ENCODE data around the gene COL4A4. TPM values are rescaled to one million over a fixed set of nuclear protein-coding genes. Genes with fewer than 3 reads are reported as not detected.

Gene COL4A4
- total and polyA plus RNA-seq, 2 of the 13 experiments (the other 11 are each of a cell fraction or from before 2014, with no cell fraction given): not detected

GRCh38 chr2:227033471-227034148 lies 130.4 kb downstream of the COL4A4 start (continued):
- no peak for TF ChIP-seq HNF4G (IDR thresholded peaks at IDR 0.05; ENCODE audit: borderline replicate concordance, low read depth, low read length)
- TF ChIP-seq HNF4G (CRISPR knock-in tag; IDR thresholded peaks at IDR 0.05; ENCODE audit: borderline replicate concordance, low read depth): no peak
- no peak for TF ChIP-seq ZNF530 (CRISPR knock-in tag; IDR thresholded peaks at IDR 0.05; ENCODE audit: low read depth)
- TF ChIP-seq ZBTB49 (CRISPR knock-in tag; IDR thresholded peaks at IDR 0.05; ENCODE audit: borderline replicate concordance): no peak
- TF ChIP-seq ZNF557 (CRISPR knock-in tag; IDR thresholded peaks at IDR 0.05): no peak
- TF ChIP-seq, protein P1, sequence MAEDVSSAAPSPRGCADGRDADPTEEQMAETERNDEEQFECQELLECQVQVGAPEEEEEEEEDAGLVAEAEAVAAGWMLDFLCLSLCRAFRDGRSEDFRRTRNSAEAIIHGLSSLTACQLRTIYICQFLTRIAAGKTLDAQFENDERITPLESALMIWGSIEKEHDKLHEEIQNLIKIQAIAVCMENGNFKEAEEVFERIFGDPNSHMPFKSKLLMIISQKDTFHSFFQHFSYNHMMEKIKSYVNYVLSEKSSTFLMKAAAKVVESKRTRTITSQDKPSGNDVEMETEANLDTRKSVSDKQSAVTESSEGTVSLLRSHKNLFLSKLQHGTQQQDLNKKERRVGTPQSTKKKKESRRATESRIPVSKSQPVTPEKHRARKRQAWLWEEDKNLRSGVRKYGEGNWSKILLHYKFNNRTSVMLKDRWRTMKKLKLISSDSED (CRISPR knock-in tag; IDR thresholded peaks at IDR 0.05): no peak
- TF ChIP-seq ZNF136 (CRISPR knock-in tag; IDR thresholded peaks at IDR 0.05; ENCODE audit: low read depth): no peak
- TF ChIP-seq ELF3 (CRISPR knock-in tag; IDR thresholded peaks at IDR 0.05): no peak
- 0 out of 2 replicates have a peak, but pooled peaks have one; percentile 28 for TF ChIP-seq CCDC6 (CRISPR knock-in tag; IDR thresholded peaks at IDR 0.05)
- no peak for TF ChIP-seq ZNF652 (CRISPR knock-in tag; IDR thresholded peaks at IDR 0.05; ENCODE audit: borderline replicate concordance, low read depth)
- no peak for TF ChIP-seq RARG (CRISPR knock-in tag; IDR thresholded peaks at IDR 0.05; ENCODE audit: low read depth)
- TF ChIP-seq ZNF577 (CRISPR knock-in tag; IDR thresholded peaks at IDR 0.05; ENCODE audit: borderline replicate concordance, low read depth): no peak
- TF ChIP-seq, protein P2, sequence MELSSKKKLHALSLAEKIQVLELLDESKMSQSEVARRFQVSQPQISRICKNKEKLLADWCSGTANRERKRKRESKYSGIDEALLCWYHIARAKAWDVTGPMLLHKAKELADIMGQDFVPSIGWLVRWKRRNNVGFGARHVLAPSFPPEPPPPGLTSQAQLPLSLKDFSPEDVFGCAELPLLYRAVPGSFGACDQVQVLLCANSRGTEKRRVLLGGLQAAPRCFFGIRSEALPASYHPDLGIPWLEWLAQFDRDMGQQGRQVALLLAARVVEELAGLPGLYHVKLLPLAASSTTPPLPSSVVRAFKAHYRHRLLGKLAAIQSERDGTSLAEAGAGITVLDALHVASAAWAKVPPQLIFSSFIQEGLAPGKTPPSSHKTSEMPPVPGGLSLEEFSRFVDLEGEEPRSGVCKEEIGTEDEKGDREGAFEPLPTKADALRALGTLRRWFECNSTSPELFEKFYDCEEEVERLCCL (CRISPR knock-in tag; IDR thresholded peaks at IDR 0.05; ENCODE audit: borderline replicate concordance): no peak
- TF ChIP-seq GATA4 (IDR thresholded peaks at IDR 0.05; ENCODE audit: borderline replicate concordance, low read depth): no peak
- TF ChIP-seq TEAD3 (CRISPR knock-in tag; optimal IDR thresholded peaks at IDR 0.05; ENCODE audit: borderline replicate concordance): no peak
- no peak for TF ChIP-seq JDP2 (CRISPR knock-in tag; IDR thresholded peaks at IDR 0.05; ENCODE audit: borderline replicate concordance)
- TF ChIP-seq, protein P3, sequence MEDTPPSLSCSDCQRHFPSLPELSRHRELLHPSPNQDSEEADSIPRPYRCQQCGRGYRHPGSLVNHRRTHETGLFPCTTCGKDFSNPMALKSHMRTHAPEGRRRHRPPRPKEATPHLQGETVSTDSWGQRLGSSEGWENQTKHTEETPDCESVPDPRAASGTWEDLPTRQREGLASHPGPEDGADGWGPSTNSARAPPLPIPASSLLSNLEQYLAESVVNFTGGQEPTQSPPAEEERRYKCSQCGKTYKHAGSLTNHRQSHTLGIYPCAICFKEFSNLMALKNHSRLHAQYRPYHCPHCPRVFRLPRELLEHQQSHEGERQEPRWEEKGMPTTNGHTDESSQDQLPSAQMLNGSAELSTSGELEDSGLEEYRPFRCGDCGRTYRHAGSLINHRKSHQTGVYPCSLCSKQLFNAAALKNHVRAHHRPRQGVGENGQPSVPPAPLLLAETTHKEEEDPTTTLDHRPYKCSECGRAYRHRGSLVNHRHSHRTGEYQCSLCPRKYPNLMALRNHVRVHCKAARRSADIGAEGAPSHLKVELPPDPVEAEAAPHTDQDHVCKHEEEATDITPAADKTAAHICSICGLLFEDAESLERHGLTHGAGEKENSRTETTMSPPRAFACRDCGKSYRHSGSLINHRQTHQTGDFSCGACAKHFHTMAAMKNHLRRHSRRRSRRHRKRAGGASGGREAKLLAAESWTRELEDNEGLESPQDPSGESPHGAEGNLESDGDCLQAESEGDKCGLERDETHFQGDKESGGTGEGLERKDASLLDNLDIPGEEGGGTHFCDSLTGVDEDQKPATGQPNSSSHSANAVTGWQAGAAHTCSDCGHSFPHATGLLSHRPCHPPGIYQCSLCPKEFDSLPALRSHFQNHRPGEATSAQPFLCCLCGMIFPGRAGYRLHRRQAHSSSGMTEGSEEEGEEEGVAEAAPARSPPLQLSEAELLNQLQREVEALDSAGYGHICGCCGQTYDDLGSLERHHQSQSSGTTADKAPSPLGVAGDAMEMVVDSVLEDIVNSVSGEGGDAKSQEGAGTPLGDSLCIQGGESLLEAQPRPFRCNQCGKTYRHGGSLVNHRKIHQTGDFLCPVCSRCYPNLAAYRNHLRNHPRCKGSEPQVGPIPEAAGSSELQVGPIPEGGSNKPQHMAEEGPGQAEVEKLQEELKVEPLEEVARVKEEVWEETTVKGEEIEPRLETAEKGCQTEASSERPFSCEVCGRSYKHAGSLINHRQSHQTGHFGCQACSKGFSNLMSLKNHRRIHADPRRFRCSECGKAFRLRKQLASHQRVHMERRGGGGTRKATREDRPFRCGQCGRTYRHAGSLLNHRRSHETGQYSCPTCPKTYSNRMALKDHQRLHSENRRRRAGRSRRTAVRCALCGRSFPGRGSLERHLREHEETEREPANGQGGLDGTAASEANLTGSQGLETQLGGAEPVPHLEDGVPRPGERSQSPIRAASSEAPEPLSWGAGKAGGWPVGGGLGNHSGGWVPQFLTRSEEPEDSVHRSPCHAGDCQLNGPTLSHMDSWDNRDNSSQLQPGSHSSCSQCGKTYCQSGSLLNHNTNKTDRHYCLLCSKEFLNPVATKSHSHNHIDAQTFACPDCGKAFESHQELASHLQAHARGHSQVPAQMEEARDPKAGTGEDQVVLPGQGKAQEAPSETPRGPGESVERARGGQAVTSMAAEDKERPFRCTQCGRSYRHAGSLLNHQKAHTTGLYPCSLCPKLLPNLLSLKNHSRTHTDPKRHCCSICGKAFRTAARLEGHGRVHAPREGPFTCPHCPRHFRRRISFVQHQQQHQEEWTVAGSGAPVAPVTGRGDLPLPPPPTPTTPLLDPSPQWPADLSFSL (CRISPR knock-in tag; IDR thresholded peaks at IDR 0.05): no peak
- peak; percentile 74; the same call in 1 of the 2 replicates for TF ChIP-seq ZNF383 (CRISPR knock-in tag; IDR thresholded peaks at IDR 0.05; ENCODE audit: borderline replicate concordance)

Measured in HepG2 (cell line).